GM23338 (cell line): Measurements from ENCODE around the gene CTDSPL. TPM values are rescaled to one million over a fixed set of nuclear protein-coding genes. Genes with fewer than 3 reads are reported as not detected.

Experiments
- ATAC-seq: fragments of 200-7000 bp; cut with Tn5 transposase; 3 replicates; pipeline ENCODE4 v1.9.1; 2020
- DNase-seq: peaks from one replicate; pipeline ENCODE4 v3.0.0-alpha.2; 2015; ENCODE audit warnings: low spot score
- H2AFZ ChIP-seq: fragments of 200-600 bp; sonication (generic); 2 replicates; pipeline ENCODE4 v1.8.0; 2016; ENCODE audit warnings: antibody characterized with exemption, mild to moderate bottlenecking, moderate library complexity
- H3F3A ChIP-seq: fragments of 200-600 bp; sonication (generic); replicated peaks from 2 replicates; pipeline ENCODE4 v1.8.0; 2017; ENCODE audit warnings: antibody characterized with exemption, mixed run types, low read depth
- H3K27ac ChIP-seq: fragments of 200-600 bp; sonication (generic); 2 replicates; pipeline ENCODE4 v1.6.1; 2016; ENCODE audit warnings: low read depth
- H3K27me3 ChIP-seq: fragments of 200-600 bp; sonication (generic); 2 replicates; pipeline ENCODE4 v1.8.0; 2016; ENCODE audit warnings: mild to moderate bottlenecking, mixed run types, moderate library complexity; ENCODE audit not compliant: insufficient read depth
- H3K36me3 ChIP-seq: fragments of 200-600 bp; sonication (generic); 2 replicates; pipeline ENCODE4 v1.8.0; 2016; ENCODE audit warnings: mild to moderate bottlenecking; ENCODE audit not compliant: insufficient read depth
- H3K4me1 ChIP-seq: fragments of 200-600 bp; sonication (generic); 2 replicates; pipeline ENCODE4 v1.8.0; 2016; ENCODE audit warnings: mild to moderate bottlenecking, moderate library complexity; ENCODE audit not compliant: insufficient read depth
- H3K4me2 ChIP-seq: fragments of 200-600 bp; sonication (generic); 2 replicates; pipeline ENCODE4 v1.7.1; 2017; ENCODE audit warnings: mixed run types
- H3K4me3 ChIP-seq: fragments of 200-600 bp; sonication (generic); 2 replicates; pipeline ENCODE4 v1.6.1; 2016; ENCODE audit warnings: mixed run types
- H3K79me2 ChIP-seq: fragments of 200-600 bp; sonication (generic); replicated peaks from 2 replicates; pipeline ENCODE4 v1.8.0; 2017; ENCODE audit warnings: mild to moderate bottlenecking; ENCODE audit not compliant: insufficient read depth
- H3K9me2 ChIP-seq: fragments of 200-600 bp; sonication (generic); 2 replicates; pipeline ENCODE4 v1.8.0; 2017; ENCODE audit not compliant: insufficient read depth
- H4K20me1 ChIP-seq: fragments of 200-600 bp; sonication (generic); replicated peaks from 2 replicates; pipeline ENCODE4 v1.8.0; 2017; ENCODE audit warnings: mild to moderate bottlenecking; ENCODE audit not compliant: insufficient read depth
- H3K27ac Mint-ChIP-seq: 2 replicates; pipeline ENCODE4 v1.8.0; 2020; ENCODE audit warnings: inconsistent platforms, mild to moderate bottlenecking, moderate library complexity, mixed read lengths
- H3K27me3 Mint-ChIP-seq: 3 replicates; pipeline ENCODE4 v1.8.0; 2022; ENCODE audit warnings: low read depth, mild to moderate bottlenecking, moderate library complexity, mixed read lengths, inconsistent platforms; ENCODE audit not compliant: insufficient read depth, poor library complexity
- H3K36me3 Mint-ChIP-seq: 3 replicates; pipeline ENCODE4 v1.8.0; 2021; ENCODE audit warnings: low read depth, mild to moderate bottlenecking, inconsistent platforms, moderate library complexity, mixed read lengths
- H3K4me1 Mint-ChIP-seq: 3 replicates; pipeline ENCODE4 v1.8.0; 2020; ENCODE audit warnings: mild to moderate bottlenecking, inconsistent platforms, mixed read lengths
- H3K4me3 Mint-ChIP-seq: 3 replicates; pipeline ENCODE4 v1.8.0; 2021; ENCODE audit warnings: moderate library complexity, mild to moderate bottlenecking, inconsistent platforms, mixed read lengths
- H3K9me3 Mint-ChIP-seq: 3 replicates; pipeline ENCODE4 v1.8.0; 2020; ENCODE audit warnings: moderate library complexity, mild to moderate bottlenecking, inconsistent platforms, mixed read lengths
- CREB1 ChIP-seq: fragments of 250-450 bp; sonication (Bioruptor Pico); IDR thresholded peaks from 2 replicates; pipeline ENCODE4 v1.5.0; 2020; ENCODE audit warnings: low read depth, mild to moderate bottlenecking, moderate library complexity
- ETS1 ChIP-seq: IDR thresholded peaks from 2 replicates; pipeline ENCODE4 v1.6.1; 2016; ENCODE audit warnings: antibody characterized with exemption
- EZH2 ChIP-seq: fragments of 200-600 bp; sonication (generic); IDR thresholded peaks from one replicate; pipeline ENCODE4 v1.8.0; 2017; ENCODE audit warnings: antibody characterized with exemption, mild to moderate bottlenecking, low read depth; ENCODE audit not compliant: unreplicated experiment
- EZH2phosphoT487 ChIP-seq: fragments of 200-600 bp; sonication (generic); IDR thresholded peaks from one replicate; pipeline ENCODE4 v1.8.1; 2018; ENCODE audit warnings: antibody characterized with exemption; ENCODE audit not compliant: unreplicated experiment
- JUNB ChIP-seq: IDR thresholded peaks from one replicate; pipeline ENCODE4 v1.6.1; 2016; ENCODE audit warnings: antibody characterized with exemption; ENCODE audit not compliant: unreplicated experiment
- NANOG ChIP-seq: IDR thresholded peaks from 2 replicates; pipeline ENCODE4 v1.6.1; 2016; ENCODE audit warnings: antibody characterized with exemption, borderline replicate concordance
- STAT1 ChIP-seq: IDR thresholded peaks from one replicate; pipeline ENCODE4 v1.6.1; 2016; ENCODE audit warnings: antibody characterized with exemption; ENCODE audit not compliant: unreplicated experiment
- ZNF114 ChIP-seq: fragments of 250-450 bp; sonication (Bioruptor Pico); IDR thresholded peaks from 2 replicates; pipeline ENCODE4 v1.5.0; 2020; ENCODE audit warnings: mild to moderate bottlenecking, moderate library complexity
- polyA plus RNA-seq: library from polyadenylated mRNA; unstranded; fragments of >200 nt; fragmentation: Nextera tagmentation; extraction: Ambion mirVana; gene quantifications from 2 replicates; pipeline ENCODE4 v1.2.1, GENCODE V29; 2016
- total RNA-seq: library from RNA; depleted of rRNA; stranded (reverse); fragments of >200 nt; shearing (Covaris generic); gene quantifications from 2 replicates; pipeline ENCODE4 v1.2.3, GENCODE V29; 2014
- TF ChIP-seq, protein P1 (sequence below), 2 experiments: fragments of 200-600 bp in 1 of 2; sonication (generic) in 1 of 2; conservative IDR thresholded peaks; 2 replicates each; pipeline versions ENCODE4 v1.5.1 to v1.6.1; 2016 to 2017; ENCODE audit warnings: antibody characterized with exemption in 2 of 2, low read depth in 2 of 2, mild to moderate bottlenecking in 2 of 2, moderate library complexity in 1 of 2
- TF ChIP-seq, protein P2 (sequence below): IDR thresholded peaks from one replicate; pipeline ENCODE4 v1.6.1; 2018; ENCODE audit warnings: antibody characterized with exemption; ENCODE audit not compliant: unreplicated experiment

The CTDSPL gene
- total and polyA plus RNA-seq, 2 experiments from 2014 or later, result 23.2 to 42.0 TPM

DNA sequence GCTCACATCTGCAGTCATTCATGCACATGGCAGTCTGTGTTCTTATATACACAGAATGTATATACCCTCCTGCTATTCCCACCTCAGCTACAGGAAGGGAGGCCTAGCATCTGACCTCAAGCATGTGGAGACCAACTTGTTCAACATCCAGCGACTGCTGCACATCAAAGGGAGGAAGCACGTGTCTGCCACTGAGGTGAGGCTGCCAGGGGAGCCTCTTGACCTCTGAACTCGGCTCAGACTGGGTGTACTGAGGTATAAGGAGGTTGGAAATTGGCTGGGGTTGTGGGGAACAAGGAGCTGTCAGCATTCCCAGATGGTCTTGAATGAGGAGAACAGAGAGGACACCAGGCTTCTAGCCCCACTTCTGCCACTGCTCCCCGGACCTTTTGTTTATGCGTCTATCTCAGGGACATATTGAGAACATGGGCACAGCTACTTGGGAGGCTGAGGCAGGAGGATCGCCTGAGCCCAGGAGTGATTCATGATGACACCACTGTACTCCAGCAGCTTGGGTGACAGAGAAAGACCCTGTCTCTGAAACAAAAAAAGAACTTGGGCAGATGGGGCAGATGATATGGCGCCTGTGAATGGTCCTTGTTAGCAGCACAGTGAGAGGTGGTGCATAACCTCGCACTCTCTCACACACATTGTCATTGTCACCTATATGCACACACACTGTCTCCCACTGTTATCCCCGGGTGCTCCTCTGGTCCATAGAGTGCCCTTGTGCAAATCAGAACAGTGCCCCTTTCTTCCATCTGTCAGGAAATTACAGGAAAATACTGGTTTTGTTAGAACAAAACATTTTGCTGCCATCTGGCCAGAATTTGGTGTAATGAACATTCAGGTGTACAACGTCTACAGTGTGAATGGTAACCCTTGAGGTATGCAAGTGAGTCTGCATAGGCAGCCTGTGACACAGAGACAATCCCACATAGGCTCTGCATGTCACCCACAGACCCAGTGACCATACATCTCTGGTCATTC is 134.3 kb downstream of the CTDSPL start (continued):
- no peak for TF ChIP-seq NANOG

DNA sequence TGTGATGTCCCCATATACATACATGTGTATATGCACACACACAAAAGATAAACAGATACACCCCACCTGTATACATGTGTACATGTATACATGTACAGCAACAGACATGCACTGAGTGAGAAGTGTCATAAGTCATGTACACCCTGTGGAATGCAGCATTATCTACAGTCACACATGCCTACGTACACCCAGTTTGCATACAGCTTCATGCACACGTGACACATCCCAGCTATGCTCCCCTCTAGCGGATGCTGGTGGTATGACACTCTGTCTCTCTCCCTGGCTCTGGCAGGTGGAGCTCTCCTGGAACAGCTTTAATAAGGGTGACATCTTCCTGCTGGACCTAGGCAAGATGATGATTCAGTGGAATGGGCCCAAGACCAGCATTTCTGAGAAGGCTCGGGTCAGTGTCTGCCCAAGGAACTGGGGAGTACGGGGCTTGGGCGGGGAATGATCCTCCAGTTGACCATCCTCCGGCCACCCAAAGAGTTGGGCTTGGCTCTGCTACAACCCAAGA is 135.2 kb downstream of the CTDSPL start:
- Histone ChIP-seq H3F3A (peaks cover 4% of the 10 kb centered on the region; the same call in 1 of the 2 replicates), H3K4me2 (no peak overlapping the region), H3K36me3 (no peaks in the 10 kb centered on the region), H3K27ac (no peak overlapping the region), H3K79me2 (no peaks in the 10 kb centered on the region), H4K20me1 (no peaks in the 10 kb centered on the region), H2AFZ (no peak overlapping the region), H3K4me1 (peaks cover 18% of the 10 kb centered on the region), H3K9me2 (no peaks in the 10 kb centered on the region), H3K4me3 (no peak overlapping the region), H3K27me3 (no peaks in the 10 kb centered on the region; the same call in 1 of the 2 replicates)
- no peak for TF ChIP-seq EZH2
- no peak for TF ChIP-seq EZH2phosphoT487
- peak; percentile 48 for TF ChIP-seq CREB1
- TF ChIP-seq, protein P1, sequence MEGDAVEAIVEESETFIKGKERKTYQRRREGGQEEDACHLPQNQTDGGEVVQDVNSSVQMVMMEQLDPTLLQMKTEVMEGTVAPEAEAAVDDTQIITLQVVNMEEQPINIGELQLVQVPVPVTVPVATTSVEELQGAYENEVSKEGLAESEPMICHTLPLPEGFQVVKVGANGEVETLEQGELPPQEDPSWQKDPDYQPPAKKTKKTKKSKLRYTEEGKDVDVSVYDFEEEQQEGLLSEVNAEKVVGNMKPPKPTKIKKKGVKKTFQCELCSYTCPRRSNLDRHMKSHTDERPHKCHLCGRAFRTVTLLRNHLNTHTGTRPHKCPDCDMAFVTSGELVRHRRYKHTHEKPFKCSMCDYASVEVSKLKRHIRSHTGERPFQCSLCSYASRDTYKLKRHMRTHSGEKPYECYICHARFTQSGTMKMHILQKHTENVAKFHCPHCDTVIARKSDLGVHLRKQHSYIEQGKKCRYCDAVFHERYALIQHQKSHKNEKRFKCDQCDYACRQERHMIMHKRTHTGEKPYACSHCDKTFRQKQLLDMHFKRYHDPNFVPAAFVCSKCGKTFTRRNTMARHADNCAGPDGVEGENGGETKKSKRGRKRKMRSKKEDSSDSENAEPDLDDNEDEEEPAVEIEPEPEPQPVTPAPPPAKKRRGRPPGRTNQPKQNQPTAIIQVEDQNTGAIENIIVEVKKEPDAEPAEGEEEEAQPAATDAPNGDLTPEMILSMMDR (conservative IDR thresholded peaks at IDR 0.05; ENCODE audit: low read depth in 2 of 2), result peak; percentile 82 to 93
- TF ChIP-seq, protein P2, sequence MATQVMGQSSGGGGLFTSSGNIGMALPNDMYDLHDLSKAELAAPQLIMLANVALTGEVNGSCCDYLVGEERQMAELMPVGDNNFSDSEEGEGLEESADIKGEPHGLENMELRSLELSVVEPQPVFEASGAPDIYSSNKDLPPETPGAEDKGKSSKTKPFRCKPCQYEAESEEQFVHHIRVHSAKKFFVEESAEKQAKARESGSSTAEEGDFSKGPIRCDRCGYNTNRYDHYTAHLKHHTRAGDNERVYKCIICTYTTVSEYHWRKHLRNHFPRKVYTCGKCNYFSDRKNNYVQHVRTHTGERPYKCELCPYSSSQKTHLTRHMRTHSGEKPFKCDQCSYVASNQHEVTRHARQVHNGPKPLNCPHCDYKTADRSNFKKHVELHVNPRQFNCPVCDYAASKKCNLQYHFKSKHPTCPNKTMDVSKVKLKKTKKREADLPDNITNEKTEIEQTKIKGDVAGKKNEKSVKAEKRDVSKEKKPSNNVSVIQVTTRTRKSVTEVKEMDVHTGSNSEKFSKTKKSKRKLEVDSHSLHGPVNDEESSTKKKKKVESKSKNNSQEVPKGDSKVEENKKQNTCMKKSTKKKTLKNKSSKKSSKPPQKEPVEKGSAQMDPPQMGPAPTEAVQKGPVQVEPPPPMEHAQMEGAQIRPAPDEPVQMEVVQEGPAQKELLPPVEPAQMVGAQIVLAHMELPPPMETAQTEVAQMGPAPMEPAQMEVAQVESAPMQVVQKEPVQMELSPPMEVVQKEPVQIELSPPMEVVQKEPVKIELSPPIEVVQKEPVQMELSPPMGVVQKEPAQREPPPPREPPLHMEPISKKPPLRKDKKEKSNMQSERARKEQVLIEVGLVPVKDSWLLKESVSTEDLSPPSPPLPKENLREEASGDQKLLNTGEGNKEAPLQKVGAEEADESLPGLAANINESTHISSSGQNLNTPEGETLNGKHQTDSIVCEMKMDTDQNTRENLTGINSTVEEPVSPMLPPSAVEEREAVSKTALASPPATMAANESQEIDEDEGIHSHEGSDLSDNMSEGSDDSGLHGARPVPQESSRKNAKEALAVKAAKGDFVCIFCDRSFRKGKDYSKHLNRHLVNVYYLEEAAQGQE, result no peak
- TF ChIP-seq STAT1, result no peak
- TF ChIP-seq ZNF114, result no peak
- TF ChIP-seq JUNB, result no peak
- TF ChIP-seq ETS1, result no peak
- ATAC-seq (peak; percentile 11), DNase-seq (peak; percentile 85)
- no peak overlapping the region for H3K4me3 Mint-ChIP-seq
- peaks cover 12% of the 10 kb centered on the region for H3K27me3 Mint-ChIP-seq
- H3K27ac Mint-ChIP-seq, result no peak overlapping the region
- 0 out of 3 replicates have a peak, but pooled peaks cover 3% of the 10 kb centered on the region for H3K36me3 Mint-ChIP-seq
- H3K4me1 Mint-ChIP-seq, result peaks cover 21% of the 10 kb centered on the region
- no peaks in the 10 kb centered on the region for H3K9me3 Mint-ChIP-seq
